ENCODE results near the gene FBXL22.

- TF ChIP-seq, protein P1, sequence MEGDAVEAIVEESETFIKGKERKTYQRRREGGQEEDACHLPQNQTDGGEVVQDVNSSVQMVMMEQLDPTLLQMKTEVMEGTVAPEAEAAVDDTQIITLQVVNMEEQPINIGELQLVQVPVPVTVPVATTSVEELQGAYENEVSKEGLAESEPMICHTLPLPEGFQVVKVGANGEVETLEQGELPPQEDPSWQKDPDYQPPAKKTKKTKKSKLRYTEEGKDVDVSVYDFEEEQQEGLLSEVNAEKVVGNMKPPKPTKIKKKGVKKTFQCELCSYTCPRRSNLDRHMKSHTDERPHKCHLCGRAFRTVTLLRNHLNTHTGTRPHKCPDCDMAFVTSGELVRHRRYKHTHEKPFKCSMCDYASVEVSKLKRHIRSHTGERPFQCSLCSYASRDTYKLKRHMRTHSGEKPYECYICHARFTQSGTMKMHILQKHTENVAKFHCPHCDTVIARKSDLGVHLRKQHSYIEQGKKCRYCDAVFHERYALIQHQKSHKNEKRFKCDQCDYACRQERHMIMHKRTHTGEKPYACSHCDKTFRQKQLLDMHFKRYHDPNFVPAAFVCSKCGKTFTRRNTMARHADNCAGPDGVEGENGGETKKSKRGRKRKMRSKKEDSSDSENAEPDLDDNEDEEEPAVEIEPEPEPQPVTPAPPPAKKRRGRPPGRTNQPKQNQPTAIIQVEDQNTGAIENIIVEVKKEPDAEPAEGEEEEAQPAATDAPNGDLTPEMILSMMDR (IDR thresholded peaks at IDR 0.05; ENCODE audit: low read depth, low read length) = no peak
- no peak for TF ChIP-seq EZH2phosphoT487 (IDR thresholded peaks at IDR 0.05; ENCODE audit: low read depth)
These were observed 23.7 kb upstream of the FBXL22 start for GRCh38 chr15:63573533-63573932.
